GM12892 (cell line): ENCODE results near the gene TCAP.

ENCODE experiments used
- POLR2A ChIP-seq: IDR thresholded peaks from 2 replicates; pipeline ENCODE4 v1.6.1; 2011; ENCODE audit warnings: low read depth, low read length, control low read depth
- POLR2AphosphoS5 ChIP-seq: IDR thresholded peaks from 2 replicates; pipeline ENCODE4 v1.6.1; 2011; ENCODE audit warnings: low read depth, low read length, control low read depth
- TAF1 ChIP-seq: IDR thresholded peaks from 2 replicates; pipeline ENCODE4 v1.6.1; 2011; ENCODE audit warnings: low read depth, mild to moderate bottlenecking, control low read depth, low read length, borderline replicate concordance

GRCh38 chr17:39619786-39620101 is 45.4 kb upstream of the TCAP start:
- TF ChIP-seq TAF1: no peak
- TF ChIP-seq POLR2A: no peak
- no peak for TF ChIP-seq POLR2AphosphoS5
